ACC112 (cell line): ENCODE data around the gene UGP2.
"Not testable (repeated sequence)": the region's sequence is repeated elsewhere in the genome, so short reads cannot be mapped to it uniquely, and the experiment has no call there.

ENCODE experiments used
- H2AFZ ChIP-seq: fragments of 200-600 bp; sonication (generic); one replicate; pipeline ENCODE4 v1.6.0; 2017; ENCODE audit warnings: antibody characterized with exemption, low read length; ENCODE audit not compliant: unreplicated experiment
- H3K27ac ChIP-seq: fragments of 200-600 bp; sonication (generic); 2 replicates; pipeline ENCODE4 v1.5.1; 2014; ENCODE audit warnings: low read depth, mild to moderate bottlenecking, antibody characterized with exemption, low read length, moderate library complexity
- H3K27me3 ChIP-seq: fragments of 200-600 bp; sonication (generic); 2 replicates; pipeline ENCODE4 v1.6.1; 2014; ENCODE audit warnings: mild to moderate bottlenecking, antibody characterized with exemption, low read length, moderate library complexity, mixed read lengths; ENCODE audit not compliant: insufficient read depth
- H3K36me3 ChIP-seq: fragments of 200-600 bp; sonication (generic); 2 replicates; pipeline ENCODE4 v1.6.1; 2016; ENCODE audit warnings: mild to moderate bottlenecking, antibody characterized with exemption, low read length, moderate library complexity, mixed read lengths; ENCODE audit not compliant: insufficient read depth
- H3K4me1 ChIP-seq: fragments of 200-600 bp; sonication (generic); one replicate; pipeline ENCODE4 v1.6.1; 2016; ENCODE audit warnings: low read length, mixed read lengths; ENCODE audit not compliant: insufficient read depth, unreplicated experiment, control insufficient read depth
- H3K4me3 ChIP-seq: fragments of 200-600 bp; sonication (generic); 2 replicates; pipeline ENCODE4 v1.5.1; 2014; ENCODE audit warnings: mild to moderate bottlenecking, low read depth, low read length
- H3K79me2 ChIP-seq: fragments of 200-600 bp; sonication (generic); one replicate; pipeline ENCODE4 v1.6.0; 2016; ENCODE audit warnings: low read length; ENCODE audit not compliant: control insufficient read depth, unreplicated experiment, insufficient read depth

The UGP2 gene

GRCh38 chr2:63893163-63893562, 51.5 kb downstream of the UGP2 start:
- Histone ChIP-seq H3K4me3 (no peak overlapping the region), H3K27me3 (no peaks in the 10 kb centered on the region), H3K79me2 (no peaks in the 10 kb centered on the region), H2AFZ (no peak overlapping the region), H3K27ac (no peak overlapping the region), H3K4me1 (no peaks in the 10 kb centered on the region), H3K36me3 (peaks cover 59% of the 10 kb centered on the region)

GRCh38 chr2:63894167-63894566, 52.5 kb downstream of the UGP2 start:
- no peak overlapping the region for H3K27ac ChIP-seq
- H3K27me3 ChIP-seq, result no peaks in the 10 kb centered on the region
- peaks cover 60% of the 10 kb centered on the region for H3K36me3 ChIP-seq
- H3K79me2 ChIP-seq, result no peaks in the 10 kb centered on the region
- no peak overlapping the region for H3K4me3 ChIP-seq
- no peak overlapping the region for H2AFZ ChIP-seq
- no peaks in the 10 kb centered on the region for H3K4me1 ChIP-seq

GRCh38 chr2:63898839-63899238, 57.1 kb downstream of the UGP2 start:
- H3K36me3 ChIP-seq, result peaks cover 61% of the 10 kb centered on the region
- H2AFZ ChIP-seq, result no peak overlapping the region
- no peak overlapping the region for H3K27ac ChIP-seq
- H3K4me1 ChIP-seq, result no peaks in the 10 kb centered on the region
- no peaks in the 10 kb centered on the region for H3K27me3 ChIP-seq
- no peaks in the 10 kb centered on the region for H3K79me2 ChIP-seq
- no peak overlapping the region for H3K4me3 ChIP-seq

- Histone ChIP-seq H2AFZ (no peak overlapping the region), H3K27me3 (no peaks in the 10 kb centered on the region), H3K4me3 (no peak overlapping the region), H3K4me1 (no peaks in the 10 kb centered on the region), H3K79me2 (no peaks in the 10 kb centered on the region), H3K36me3 (peaks cover 59% of the 10 kb centered on the region), H3K27ac (no peak overlapping the region)
Observed at GRCh38 chr2:63899639-63900038, 57.9 kb downstream of the UGP2 start.

- no peaks in the 10 kb centered on the region for H3K27me3 ChIP-seq
- H3K79me2 ChIP-seq, result no peaks in the 10 kb centered on the region
- no peak overlapping the region for H2AFZ ChIP-seq
- no peaks in the 10 kb centered on the region for H3K4me1 ChIP-seq
- H3K27ac ChIP-seq, result no peak overlapping the region
- peaks cover 69% of the 10 kb centered on the region for H3K36me3 ChIP-seq
- no peak overlapping the region for H3K4me3 ChIP-seq
Observed at GRCh38 chr2:63902149-63902548, 60.5 kb downstream of the UGP2 start.

GRCh38 chr2:63903003-63903402, 61.3 kb downstream of the UGP2 start:
- no peak overlapping the region for H3K4me3 ChIP-seq
- no peaks in the 10 kb centered on the region for H3K4me1 ChIP-seq
- no peak overlapping the region for H2AFZ ChIP-seq
- H3K79me2 ChIP-seq, result no peaks in the 10 kb centered on the region
- H3K36me3 ChIP-seq, result peaks cover 63% of the 10 kb centered on the region
- no peak overlapping the region for H3K27ac ChIP-seq
- H3K27me3 ChIP-seq, result no peaks in the 10 kb centered on the region

GRCh38 chr2:63914311-63914710, 72.6 kb downstream of the UGP2 start:
- H2AFZ ChIP-seq, result no peak overlapping the region
- H3K4me1 ChIP-seq, result no peaks in the 10 kb centered on the region
- no peaks in the 10 kb centered on the region for H3K79me2 ChIP-seq
- no peaks in the 10 kb centered on the region for H3K27me3 ChIP-seq
- H3K27ac ChIP-seq, result no peak overlapping the region
- H3K36me3 ChIP-seq, result peaks cover 22% of the 10 kb centered on the region
- H3K4me3 ChIP-seq, result no peak overlapping the region

GRCh38 chr2:63926815-63927214, 85.1 kb downstream of the UGP2 start:
- Histone ChIP-seq H3K27me3 (no peaks in the 10 kb centered on the region), H2AFZ (no peak overlapping the region), H3K36me3 (peaks cover 5% of the 10 kb centered on the region; the same call in 1 of the 2 replicates), H3K4me3 (no peak overlapping the region), H3K4me1 (no peaks in the 10 kb centered on the region), H3K27ac (no peak overlapping the region), H3K79me2 (no peaks in the 10 kb centered on the region)

- H3K27ac ChIP-seq, H3K4me1 ChIP-seq: not testable (repeated sequence)
Observed at GRCh38 chr2:63932104-63932503, 90.4 kb downstream of the UGP2 start.

More at GRCh38 chr2:63932104-63932503, 90.4 kb downstream of the UGP2 start:
- not testable (repeated sequence) for H2AFZ ChIP-seq, H3K79me2 ChIP-seq, H3K4me3 ChIP-seq, H3K27me3 ChIP-seq, H3K36me3 ChIP-seq
